Transverse colon (tissue), 4 donors: ENCODE data around the gene ZMIZ1.

Source experiments
- CTCF ChIP-seq, 5 experiments: fragments of 200-600 bp in 3 of 5; fragments of 450-650 bp in 2 of 5; sonication (generic) in 3 of 5; IDR thresholded peaks; 1 replicate in 2 of 5; 2 replicates in 3 of 5; pipeline ENCODE4 v1.5.1; 2016 to 2017; ENCODE audit warnings: antibody characterized with exemption in 5 of 5, inconsistent platforms in 3 of 5, mild to moderate bottlenecking in 2 of 5, moderate library complexity in 1 of 5
- POLR2A ChIP-seq: fragments of 450-650 bp; IDR thresholded peaks from one replicate; pipeline ENCODE4 v1.6.1; 2016; ENCODE audit warnings: antibody characterized with exemption, mild to moderate bottlenecking, moderate library complexity
- POLR2AphosphoS5 ChIP-seq, 3 donors: sonication (generic); formaldehyde crosslinking; IDR thresholded peaks; one replicate each; pipeline ENCODE4 v1.6.1; 2016; ENCODE audit warnings: antibody characterized with exemption in 3 of 3

- no peak for TF ChIP-seq CTCF (IDR thresholded peaks at IDR 0.05)
- no peak for TF ChIP-seq POLR2AphosphoS5 (IDR thresholded peaks at IDR 0.05)
- no peak for TF ChIP-seq POLR2A
Measured at GRCh38 chr10:79331709-79332108, 262.9 kb downstream of the ZMIZ1 start.
